Keratinocyte (primary cell): ENCODE data around the gene ANKRD18A. TPM values are rescaled to one million over a fixed set of nuclear protein-coding genes. Genes with fewer than 3 reads are reported as not detected.

Experiments used
- DNase-seq: peaks from one replicate; pipeline ENCODE4 v3.0.0-alpha.2; 2011; ENCODE audit warnings: low read depth, missing footprints, low spot score
- FAIRE-seq: peaks from 2 replicates; lab custom pipeline; 2011; peaks lifted over from hg19 to GRCh38; lab: Jason Lieb, UNC
- H2AFZ ChIP-seq: 2 replicates; pipeline ENCODE4 v1.6.0; 2012; ENCODE audit warnings: low read length, control low read depth, inconsistent platforms; ENCODE audit not compliant: control insufficient read depth
- H3K27ac ChIP-seq: 2 replicates; pipeline ENCODE4 v1.5.1; 2011; ENCODE audit warnings: low read length; ENCODE audit not compliant: control insufficient read depth, insufficient read depth
- H3K27me3 ChIP-seq: 3 replicates; pipeline ENCODE4 v1.6.0; 2011; ENCODE audit warnings: low read length; ENCODE audit not compliant: control insufficient read depth, insufficient read depth; ENCODE audit errors: extremely low read depth
- H3K36me3 ChIP-seq, 2 experiments: 2 replicates in 1 of 2; 3 replicates in 1 of 2; pipeline ENCODE4 v1.5.1; 2011; ENCODE audit warnings: low read length in 2 of 2, mild to moderate bottlenecking in 1 of 2; ENCODE audit not compliant: control insufficient read depth in 2 of 2, insufficient read depth in 2 of 2; ENCODE audit errors: extremely low read depth in 1 of 2
- H3K4me1 ChIP-seq: 3 replicates; pipeline ENCODE4 v1.5.1; 2011; ENCODE audit warnings: low read length; ENCODE audit not compliant: control insufficient read depth, insufficient read depth; ENCODE audit errors: extremely low read depth
- H3K4me2 ChIP-seq: 3 replicates; pipeline ENCODE4 v1.6.0; 2011; ENCODE audit warnings: low read depth, low read length; ENCODE audit not compliant: control insufficient read depth, insufficient read depth; ENCODE audit errors: extremely low read depth
- H3K4me3 ChIP-seq, 3 experiments: fragments of 200-600 bp in 1 of 3; sonication (generic) in 1 of 3; 2 replicates in 2 of 3; 3 replicates in 1 of 3; pipeline ENCODE4 v1.5.1; 2011 to 2016; ENCODE audit warnings: low read length in 3 of 3, mild to moderate bottlenecking in 3 of 3, control low read depth in 2 of 3, inconsistent platforms in 1 of 3, low read depth in 1 of 3, mixed read lengths in 1 of 3, mixed run types in 1 of 3, moderate library complexity in 1 of 3; ENCODE audit not compliant: control insufficient read depth in 2 of 3, insufficient read depth in 2 of 3; ENCODE audit errors: extremely low read depth in 1 of 3
- H3K79me2 ChIP-seq: 2 replicates; pipeline ENCODE4 v1.6.0; 2012; ENCODE audit warnings: low read length; ENCODE audit not compliant: control insufficient read depth, insufficient read depth
- H3K9ac ChIP-seq: 3 replicates; pipeline ENCODE4 v1.6.0; 2011; ENCODE audit warnings: low read length; ENCODE audit not compliant: control insufficient read depth, insufficient read depth; ENCODE audit errors: extremely low read depth
- H3K9me1 ChIP-seq: 3 replicates; pipeline ENCODE4 v1.6.0; 2011; ENCODE audit warnings: low read length; ENCODE audit not compliant: control insufficient read depth, insufficient read depth; ENCODE audit errors: extremely low read depth
- H3K9me3 ChIP-seq: 2 replicates; pipeline ENCODE4 v1.5.1; 2012; ENCODE audit warnings: low read depth, low read length; ENCODE audit not compliant: control insufficient read depth
- H4K20me1 ChIP-seq: 3 replicates; pipeline ENCODE4 v1.6.0; 2011; ENCODE audit warnings: low read length; ENCODE audit not compliant: control insufficient read depth, insufficient read depth; ENCODE audit errors: extremely low read depth
- CTCF ChIP-seq, 3 experiments: IDR thresholded peaks in 1 of 3; conservative IDR thresholded peaks in 1 of 3; optimal IDR thresholded peaks in 1 of 3; 2 replicates in 2 of 3; 3 replicates in 1 of 3; pipeline versions ENCODE3 to v1.5.1; 2011; ENCODE audit warnings: low read length in 3 of 3, mild to moderate bottlenecking in 3 of 3, moderate library complexity in 2 of 3, control low read depth in 1 of 3, inconsistent platforms in 1 of 3; ENCODE audit not compliant: insufficient read depth in 2 of 3; ENCODE audit errors: extremely low read depth in 1 of 3
- EZH2 ChIP-seq: IDR thresholded peaks from one replicate; pipeline ENCODE4 v1.6.1; 2012; ENCODE audit warnings: inconsistent platforms, mild to moderate bottlenecking, low read length, moderate library complexity
- dilution Hi-C: fragments of 300-500 bp; cut with MboI; formaldehyde crosslinking; loops from one replicate; pipeline ENCODE4 v1.7.0; 2020; ENCODE audit warnings: low sequenced_read_pairs; ENCODE audit not compliant: extremely low pct_ligation_motif_present
- polyA plus RNA-seq, 5 experiments: library from polyadenylated mRNA; depleted of rRNA in 3 of 5; stranded (reverse) in 3 of 5; stranded (forward) in 1 of 5; unstranded in 1 of 5; fragments of >200 nt; gene quantifications; 1 replicate in 1 of 5; 2 replicates in 3 of 5; 3 replicates in 1 of 5; pipeline versions ENCODE4 v1.2.1 to v1.2.3, GENCODE V29; 2011 to 2012; ENCODE audit warnings: missing spikeins in 2 of 5, low read depth in 1 of 5, low replicate concordance in 1 of 5

Gene ANKRD18A
- polyA plus RNA-seq, 1 donor (not counting 4 experiments of a cell fraction or from before 2014, with no cell fraction given) = 4.5 TPM

GRCh38 chr9:38638881-38639576, 18.6 kb upstream of the ANKRD18A start:
- H3K27ac ChIP-seq = no peak overlapping the region
- H3K4me3 ChIP-seq = no peak overlapping the region
- H3K9ac ChIP-seq = no peak overlapping the region
- dilution Hi-C loops = no loop called here
- H3K36me3 ChIP-seq = no peaks in the 10 kb centered on the region
- no peaks in the 10 kb centered on the region for H3K27me3 ChIP-seq
- DNase-seq (no peak), FAIRE-seq (no peak)
- H2AFZ ChIP-seq = no peak overlapping the region
- H3K9me1 ChIP-seq = no peaks in the 10 kb centered on the region
- no peaks in the 10 kb centered on the region for H3K9me3 ChIP-seq
- TF ChIP-seq EZH2 (no peak), CTCF (optimal IDR thresholded peaks at IDR 0.05 in 1 of 3, IDR thresholded peaks at IDR 0.05 in 1 of 3, conservative IDR thresholded peaks at IDR 0.05 in 1 of 3; ENCODE audit: extremely low read depth in 1 of 3, insufficient read depth in 2 of 3, low read length in 3 of 3) (no peak)
- H4K20me1 ChIP-seq = no peaks in the 10 kb centered on the region
- no peaks in the 10 kb centered on the region for H3K79me2 ChIP-seq
- H3K4me1 ChIP-seq = no peaks in the 10 kb centered on the region
- no peak overlapping the region for H3K4me2 ChIP-seq

- TF ChIP-seq EZH2 (no peak), CTCF (optimal IDR thresholded peaks at IDR 0.05 in 1 of 3, IDR thresholded peaks at IDR 0.05 in 1 of 3, conservative IDR thresholded peaks at IDR 0.05 in 1 of 3; ENCODE audit: extremely low read depth in 1 of 3, insufficient read depth in 2 of 3, low read length in 3 of 3) (no peak)
- FAIRE-seq (no peak), DNase-seq (no peak)
- no peak overlapping the region for H3K27ac ChIP-seq
- no peaks in the 10 kb centered on the region for H3K9me1 ChIP-seq
- H3K27me3 ChIP-seq = no peaks in the 10 kb centered on the region
- no peaks in the 10 kb centered on the region for H3K9me3 ChIP-seq
- H3K9ac ChIP-seq = no peak overlapping the region
- no peaks in the 10 kb centered on the region for H4K20me1 ChIP-seq
- no peak overlapping the region for H3K4me3 ChIP-seq
- H3K4me1 ChIP-seq = no peaks in the 10 kb centered on the region
- H3K79me2 ChIP-seq = no peaks in the 10 kb centered on the region
- no peaks in the 10 kb centered on the region for H3K36me3 ChIP-seq
- no peak overlapping the region for H2AFZ ChIP-seq
- dilution Hi-C loops = no loop called here
- H3K4me2 ChIP-seq = no peak overlapping the region
Observed at GRCh38 chr9:38634315-38634714, 13.9 kb upstream of the ANKRD18A start.
